GM21423 (cell line): ENCODE data around the gene IFI6.
A peak's percentile ranks its signal among the peaks of the same experiment; 100 is the strongest.
"Not testable (repeated sequence)": the region's sequence is repeated elsewhere in the genome, so short reads cannot be mapped to it uniquely, and the experiment has no call there.

Experiments used
- ATAC-seq: cut with Tn5 transposase; IDR thresholded peaks from one replicate; pipeline ENCODE4 v1.9.1; 2021; ENCODE audit warnings: mild to moderate bottlenecking, moderate library complexity; ENCODE audit not compliant: unreplicated experiment

Gene IFI6

DNA sequence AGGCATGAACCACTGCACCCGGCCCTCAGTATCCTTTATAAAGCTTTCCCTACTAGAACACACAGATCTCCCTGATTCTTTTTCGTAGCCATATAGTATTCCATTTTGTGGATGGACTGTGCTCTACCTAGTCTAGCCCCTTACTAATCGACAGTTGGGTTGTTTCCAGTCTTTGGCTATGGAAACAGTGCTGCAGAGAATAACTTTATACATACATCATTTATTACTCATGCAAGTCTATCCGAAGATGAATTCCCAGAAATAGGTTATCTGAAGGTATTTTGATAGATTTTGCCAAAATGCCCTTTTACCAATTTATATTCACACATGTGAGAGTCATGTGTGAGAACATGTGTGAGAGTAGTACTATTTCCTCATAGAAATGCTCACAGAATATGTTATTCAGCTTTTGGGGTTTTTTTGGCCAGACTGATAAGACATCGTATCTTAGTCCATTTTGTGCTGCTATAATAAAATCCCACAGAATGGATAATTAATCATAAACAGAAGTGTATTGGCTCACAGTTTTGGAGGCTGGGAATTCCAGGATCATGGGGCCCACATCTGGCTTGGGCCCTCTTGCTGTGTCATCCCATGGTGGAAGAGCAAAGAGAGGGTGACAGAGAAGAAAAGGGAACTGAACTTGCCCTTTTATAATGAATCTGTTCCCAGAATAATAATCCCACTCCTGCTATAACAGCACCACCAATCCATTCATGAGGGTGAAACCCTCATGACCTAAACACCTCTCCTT, 19.7 kb downstream of the IFI6 start:
- no peak for ATAC-seq

DNA sequence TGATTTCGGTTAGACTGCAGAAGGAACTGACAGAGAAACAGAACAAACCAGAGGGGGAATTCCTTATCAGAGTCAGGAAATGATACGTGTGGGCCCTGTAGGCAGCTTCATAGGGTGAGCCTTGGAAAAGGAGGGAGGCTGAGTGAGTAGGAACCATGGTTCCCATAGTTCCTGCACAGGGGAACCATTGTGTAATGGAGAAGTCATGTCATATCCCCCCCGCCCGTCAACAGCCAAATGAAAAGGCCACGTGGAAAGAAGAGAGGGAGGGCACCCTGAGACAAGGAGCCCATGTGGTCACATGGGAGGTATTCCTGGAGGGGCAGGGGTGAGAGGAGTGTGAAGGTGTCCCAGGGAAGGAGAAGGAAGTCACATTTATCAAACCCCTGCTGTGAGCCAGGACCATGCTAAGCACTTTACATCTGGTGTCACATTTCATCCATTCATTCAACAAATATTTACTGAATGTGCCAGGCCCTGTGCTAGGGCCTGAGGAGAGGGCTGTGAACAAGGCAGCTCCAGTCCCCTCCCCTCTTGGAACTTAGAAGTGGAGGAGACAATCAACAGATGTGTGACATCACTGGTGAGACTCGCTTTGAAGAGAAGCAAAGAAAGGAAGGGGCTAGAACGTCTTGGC, 21.3 kb downstream of the IFI6 start:
- no peak for ATAC-seq

DNA sequence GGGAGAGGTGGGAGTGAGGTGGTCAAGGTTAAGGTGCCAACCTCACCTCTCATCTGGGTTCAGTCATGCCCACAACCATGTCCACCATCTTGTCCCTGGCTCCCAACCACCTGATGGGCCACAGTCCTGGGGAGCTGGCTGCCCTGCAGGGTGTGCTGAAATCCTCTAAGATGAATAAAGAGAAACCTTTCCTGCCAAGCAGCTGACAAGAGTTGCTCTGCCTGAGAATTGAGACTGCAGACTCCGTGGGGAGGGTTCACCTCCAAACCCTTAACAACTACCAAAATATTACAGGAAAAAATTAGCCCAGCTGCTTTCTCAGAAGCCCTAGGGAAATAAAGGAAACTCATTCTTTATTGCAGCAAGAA, 21.8 kb downstream of the IFI6 start:
- ATAC-seq: no peak

DNA sequence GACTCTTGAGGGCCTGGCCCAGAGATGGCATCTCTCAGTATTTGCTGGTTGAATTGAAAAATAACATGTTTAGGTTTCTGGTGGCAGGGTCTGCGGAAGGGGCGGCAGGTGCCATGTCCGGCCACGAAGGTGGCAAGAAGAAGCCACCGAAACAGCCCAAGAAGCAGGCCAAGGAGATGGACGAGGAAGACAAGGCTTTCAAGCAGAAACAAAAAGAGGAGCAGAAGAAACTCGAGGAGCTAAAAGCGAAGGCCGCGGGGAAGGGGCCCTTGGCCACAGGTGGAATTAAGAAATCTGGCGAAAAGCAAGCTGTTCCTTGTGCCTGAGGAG, 22.7 kb downstream of the IFI6 start:
- no peak for ATAC-seq

DNA sequence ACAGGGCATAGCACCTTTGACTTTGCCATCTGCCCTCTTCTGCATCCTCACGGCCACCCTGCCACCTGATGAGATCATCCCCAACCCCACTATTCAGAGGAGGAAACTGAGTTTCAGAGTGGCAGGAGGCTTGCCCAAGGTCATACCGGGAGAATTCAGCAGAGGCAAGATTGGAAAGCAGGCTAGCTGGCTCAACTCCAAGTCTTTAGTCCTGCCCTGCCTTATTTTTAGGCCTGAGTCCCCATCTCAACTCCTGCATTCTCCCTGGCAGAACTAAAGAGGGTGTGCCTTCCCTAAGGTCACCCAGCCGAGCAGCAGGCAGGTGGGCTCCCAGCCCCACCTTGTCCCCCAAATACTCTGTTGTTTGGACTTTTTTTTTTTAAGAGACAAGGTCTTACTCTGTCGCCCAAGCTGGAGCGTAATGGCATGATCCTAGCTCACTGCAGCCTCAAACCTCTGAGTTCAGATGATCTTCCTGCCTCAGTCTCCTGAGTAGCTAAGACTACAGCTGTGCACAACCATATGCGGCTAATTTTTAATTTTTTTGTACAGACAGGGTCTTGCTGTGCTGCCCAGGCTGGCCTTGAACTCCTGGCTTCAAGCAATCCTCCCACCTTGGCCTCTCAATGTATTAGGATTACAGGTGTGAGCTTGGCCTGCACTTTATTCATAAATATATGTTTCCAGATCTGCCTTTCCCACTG, 23.2 kb downstream of the IFI6 start:
- ATAC-seq: no peak

DNA sequence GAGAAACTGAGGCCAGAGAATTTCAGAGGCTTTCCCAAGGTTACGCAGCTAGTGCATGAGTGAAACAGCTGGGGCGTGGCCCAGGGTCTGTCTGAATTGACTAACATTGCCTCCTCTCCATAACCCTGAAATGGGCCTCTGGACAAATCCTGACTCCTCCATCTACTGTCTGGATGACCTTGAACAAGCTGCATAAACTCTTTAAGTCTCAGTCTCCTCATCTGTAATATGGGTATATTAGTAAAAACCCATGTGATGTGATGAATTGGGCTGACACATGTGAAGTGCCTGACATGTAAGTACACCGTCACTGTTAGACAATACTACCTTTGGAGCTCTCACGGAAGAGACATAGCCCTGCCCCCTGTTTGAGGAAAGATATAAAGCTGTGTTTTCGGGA, 24.7 kb downstream of the IFI6 start:
- no peak for ATAC-seq

DNA sequence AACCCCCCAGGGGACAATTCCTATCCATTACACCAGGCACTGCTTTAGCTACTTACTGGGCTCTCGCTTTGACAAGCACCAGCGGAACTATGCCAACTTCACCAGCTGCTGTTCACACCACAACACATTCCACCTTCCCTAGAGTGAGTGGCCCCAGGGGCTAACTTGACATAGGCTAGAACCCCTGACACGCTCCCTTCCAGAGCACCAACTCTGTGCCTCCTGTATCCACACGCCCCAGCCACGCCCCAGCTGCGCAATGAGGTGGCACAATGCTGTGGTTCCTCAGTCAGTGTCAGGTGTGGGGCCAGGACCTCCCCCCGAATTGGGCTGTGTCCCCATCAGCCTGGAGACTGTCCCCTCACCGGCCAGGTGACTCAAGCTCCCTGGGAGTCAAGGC, 25.3 kb downstream of the IFI6 start:
- no peak for ATAC-seq

DNA sequence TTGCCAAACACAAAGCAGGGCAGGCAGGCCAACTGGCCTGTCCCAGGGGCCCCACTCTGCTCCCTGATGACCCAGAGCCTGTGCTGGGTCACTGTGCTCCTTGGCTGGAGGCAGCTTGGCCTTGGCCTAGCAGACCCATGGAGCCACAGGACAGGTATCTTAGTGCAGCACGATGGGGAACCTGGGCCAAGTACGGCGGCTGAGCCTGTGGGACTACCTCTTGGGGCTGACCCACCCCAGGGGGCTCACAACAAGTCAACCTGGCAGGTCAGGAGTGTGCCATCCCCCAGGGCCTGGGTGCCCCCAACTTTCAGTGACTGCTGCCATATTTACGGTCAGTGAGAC, 26.9 kb downstream of the IFI6 start:
- no peak for ATAC-seq

DNA sequence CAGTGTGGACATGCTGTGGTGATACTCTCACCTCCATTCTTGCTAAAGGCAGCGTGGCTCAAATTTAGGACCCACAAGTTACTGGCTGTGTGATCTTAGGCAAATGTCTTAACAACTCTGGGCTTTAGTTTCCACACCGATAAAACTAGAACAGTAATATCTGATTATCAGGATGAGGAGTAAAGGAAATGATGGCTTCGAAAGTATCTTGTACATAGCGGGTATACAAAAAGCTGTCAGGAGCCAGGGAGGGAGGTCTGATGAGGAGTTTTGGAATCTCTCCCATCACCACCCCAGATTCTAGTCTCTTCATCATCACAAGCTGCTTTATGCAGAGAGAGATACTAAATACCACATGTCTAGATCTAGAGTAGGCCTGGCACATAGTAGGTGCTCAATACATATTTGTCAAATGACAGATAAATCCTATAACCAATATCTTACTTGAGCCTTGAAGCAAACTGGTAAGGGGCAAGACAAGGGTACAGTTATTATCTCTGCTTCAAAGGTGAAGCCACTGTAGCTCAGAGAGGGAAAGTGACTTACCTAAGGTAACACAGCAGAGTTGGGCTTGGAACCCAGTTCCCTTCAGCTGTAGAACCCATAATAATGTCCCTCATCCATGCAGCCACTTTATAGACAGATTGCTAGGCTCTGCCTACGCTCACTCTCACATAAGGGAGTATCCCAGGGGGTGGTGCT, 27.5 kb downstream of the IFI6 start:
- no peak for ATAC-seq

DNA sequence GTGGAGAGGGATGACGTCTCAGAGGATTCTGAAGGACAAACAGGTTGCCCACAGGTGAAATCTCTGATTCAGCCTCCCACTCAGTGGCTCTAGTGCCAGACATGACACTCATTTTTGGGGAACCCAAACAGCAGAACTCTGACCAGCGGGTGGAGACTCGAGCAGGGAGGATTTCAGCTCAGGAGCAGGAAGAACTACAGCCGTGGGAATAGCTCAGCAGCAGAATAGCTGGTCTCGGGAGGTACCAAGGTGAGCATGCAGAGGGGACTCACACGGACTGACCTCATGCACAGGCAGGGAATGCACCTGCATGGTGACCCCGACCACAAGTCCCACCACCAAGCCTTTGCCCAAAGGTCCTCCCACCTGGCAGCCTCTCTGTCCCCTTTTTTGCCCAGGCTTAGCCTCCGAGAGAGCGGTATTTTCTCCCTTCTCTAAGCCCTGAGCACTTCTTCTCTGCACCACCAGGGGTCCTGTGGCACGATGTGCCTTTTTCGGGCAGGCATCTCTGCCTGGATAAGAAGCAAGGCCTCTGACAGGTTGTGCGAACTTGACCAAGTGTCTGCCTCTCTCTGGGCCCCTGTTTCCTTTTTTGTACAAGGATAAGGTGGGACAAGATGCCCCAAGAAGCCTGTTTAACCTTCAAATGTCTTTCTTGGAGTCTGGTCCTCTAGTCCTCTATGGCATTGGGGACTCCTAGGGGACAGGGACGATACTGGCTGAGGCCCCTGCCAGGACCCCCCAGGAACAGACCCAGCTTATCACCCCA, 28.2 kb downstream of the IFI6 start:
- ATAC-seq: peak; percentile 68

DNA sequence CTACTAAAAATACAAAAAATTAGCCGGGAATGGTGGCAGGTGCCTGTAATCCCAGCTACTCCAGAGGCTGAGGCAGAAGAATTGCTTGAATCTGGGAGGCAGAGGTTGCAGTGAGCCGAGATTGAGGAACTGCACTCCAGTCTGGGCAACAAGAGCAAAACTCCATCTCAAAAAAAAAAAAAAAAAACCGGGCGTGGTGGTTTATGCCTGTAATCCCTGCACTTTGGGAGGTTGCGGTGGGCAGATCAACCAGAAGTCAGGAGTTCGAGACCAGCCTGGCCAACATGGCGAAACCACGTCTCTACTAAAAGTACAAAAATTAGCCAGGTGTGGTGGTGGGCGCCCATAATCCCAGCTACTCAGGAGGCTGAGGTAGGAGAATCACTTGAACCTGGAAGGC, 31.5 kb downstream of the IFI6 start:
- ATAC-seq: not testable (repeated sequence)

DNA sequence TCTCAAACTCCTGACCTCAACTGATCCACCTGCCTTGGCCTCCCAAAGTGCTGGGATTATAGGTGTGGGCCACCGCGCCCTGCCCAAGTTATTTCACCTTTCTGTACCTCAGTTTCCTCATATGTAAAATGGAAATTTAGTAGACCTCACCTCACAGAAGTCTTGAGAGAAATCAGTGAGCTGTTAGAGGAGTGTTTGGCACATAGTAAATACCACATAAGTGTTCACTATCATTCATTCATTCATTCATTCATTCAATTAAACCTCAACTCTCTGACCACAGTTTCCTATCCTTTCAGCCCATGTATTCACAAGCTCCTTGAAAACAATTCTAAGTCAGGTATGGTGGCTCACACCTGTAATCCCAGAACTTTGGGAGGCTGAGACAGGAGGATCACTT, 33.2 kb downstream of the IFI6 start:
- ATAC-seq: no peak

DNA sequence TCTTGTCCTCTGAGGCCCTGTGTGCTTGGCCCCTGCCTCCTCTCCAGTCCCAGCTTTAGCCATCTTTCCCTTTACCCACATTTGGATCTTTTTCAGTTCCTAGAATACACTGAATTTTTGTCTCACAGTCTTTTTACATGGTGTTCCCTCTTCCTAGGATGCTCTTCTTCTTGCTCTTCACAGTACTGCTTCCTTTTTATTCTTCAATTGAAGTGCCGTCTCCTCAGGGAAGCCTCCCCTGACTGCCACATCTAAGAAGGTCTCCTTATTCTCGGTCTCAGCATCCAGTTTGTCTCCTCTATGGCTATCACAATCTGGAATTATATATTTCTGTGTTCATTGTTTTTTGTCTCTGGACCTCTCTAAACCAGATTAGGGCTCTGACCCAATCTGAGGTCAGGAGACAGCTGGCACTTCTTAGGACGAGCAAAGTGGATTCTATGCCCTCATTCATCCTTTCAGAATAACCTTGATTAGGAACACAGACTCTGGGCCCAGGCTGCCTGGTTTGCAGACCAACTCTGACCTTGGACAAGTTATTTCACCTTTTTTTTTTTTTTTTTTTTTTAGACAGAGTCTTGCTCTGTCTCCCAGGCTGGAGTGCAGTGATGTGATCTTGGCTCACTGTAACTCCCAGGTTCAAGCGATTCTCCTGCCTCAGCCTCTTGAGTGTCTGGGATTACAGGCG, 33.8 kb downstream of the IFI6 start:
- ATAC-seq: no peak

DNA sequence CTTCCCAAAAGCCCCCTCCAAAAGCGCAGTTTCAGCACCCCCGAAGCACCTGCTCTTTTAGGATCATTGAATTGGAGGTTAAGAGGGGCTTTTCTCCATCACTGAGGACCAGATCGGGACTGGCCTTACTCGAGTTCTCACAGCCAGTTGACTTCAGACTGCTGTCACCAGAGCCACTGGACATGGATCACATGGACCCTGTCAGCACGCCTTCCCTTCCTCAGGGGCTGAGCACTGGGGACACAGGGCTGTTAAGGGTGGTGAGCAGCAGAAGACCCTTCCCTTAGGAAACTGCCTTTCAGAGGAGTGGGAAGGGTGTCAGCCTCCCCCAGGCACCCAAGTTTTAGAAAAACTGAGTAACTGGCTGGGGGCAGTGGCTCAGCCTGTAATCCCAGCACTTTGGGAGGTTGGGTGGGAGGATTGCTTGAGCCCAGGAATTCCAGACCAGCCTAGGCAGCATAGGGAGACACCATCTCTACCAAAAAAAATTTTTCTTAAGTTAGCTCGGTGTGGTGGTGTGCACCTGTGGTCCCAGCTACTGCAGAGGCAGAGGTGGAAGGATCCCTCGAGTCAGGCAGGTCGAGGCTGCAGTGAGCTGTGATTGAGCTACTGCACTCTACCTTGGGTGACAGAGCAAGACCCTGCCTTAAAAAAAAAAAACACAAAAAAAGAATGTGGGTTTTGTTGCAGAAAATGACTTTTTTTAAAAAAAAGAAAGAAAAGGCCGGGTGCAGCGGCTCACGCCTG, 36.4 kb downstream of the IFI6 start:
- no peak for ATAC-seq

DNA sequence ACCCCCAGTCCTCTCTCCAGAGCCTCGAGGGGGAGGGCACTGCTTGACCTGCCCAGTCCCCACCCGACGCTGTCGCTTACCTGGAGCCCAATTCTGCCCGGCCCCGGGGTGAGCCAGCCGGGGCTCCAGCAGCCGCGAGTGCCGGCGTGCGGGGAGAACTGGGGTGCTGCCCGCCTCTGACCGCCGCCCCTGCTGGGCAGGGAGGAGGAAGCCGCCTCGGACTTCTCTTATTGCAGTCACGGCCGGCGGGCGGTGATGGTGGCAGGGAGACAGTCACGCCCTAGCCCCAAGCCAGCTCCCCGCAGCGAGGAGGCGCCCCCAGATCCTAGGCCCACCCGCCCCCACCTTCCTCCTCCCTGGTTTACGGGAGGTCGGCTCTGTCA, 37.0 kb downstream of the IFI6 start, which contains the start of gene FGR:
Gene FGR, minus strand, starts transcription at position 201 of the 383 bp plus-strand sequence. CDS start 11,269 bp downstream, outside the sequence.
- ATAC-seq: no peak

DNA sequence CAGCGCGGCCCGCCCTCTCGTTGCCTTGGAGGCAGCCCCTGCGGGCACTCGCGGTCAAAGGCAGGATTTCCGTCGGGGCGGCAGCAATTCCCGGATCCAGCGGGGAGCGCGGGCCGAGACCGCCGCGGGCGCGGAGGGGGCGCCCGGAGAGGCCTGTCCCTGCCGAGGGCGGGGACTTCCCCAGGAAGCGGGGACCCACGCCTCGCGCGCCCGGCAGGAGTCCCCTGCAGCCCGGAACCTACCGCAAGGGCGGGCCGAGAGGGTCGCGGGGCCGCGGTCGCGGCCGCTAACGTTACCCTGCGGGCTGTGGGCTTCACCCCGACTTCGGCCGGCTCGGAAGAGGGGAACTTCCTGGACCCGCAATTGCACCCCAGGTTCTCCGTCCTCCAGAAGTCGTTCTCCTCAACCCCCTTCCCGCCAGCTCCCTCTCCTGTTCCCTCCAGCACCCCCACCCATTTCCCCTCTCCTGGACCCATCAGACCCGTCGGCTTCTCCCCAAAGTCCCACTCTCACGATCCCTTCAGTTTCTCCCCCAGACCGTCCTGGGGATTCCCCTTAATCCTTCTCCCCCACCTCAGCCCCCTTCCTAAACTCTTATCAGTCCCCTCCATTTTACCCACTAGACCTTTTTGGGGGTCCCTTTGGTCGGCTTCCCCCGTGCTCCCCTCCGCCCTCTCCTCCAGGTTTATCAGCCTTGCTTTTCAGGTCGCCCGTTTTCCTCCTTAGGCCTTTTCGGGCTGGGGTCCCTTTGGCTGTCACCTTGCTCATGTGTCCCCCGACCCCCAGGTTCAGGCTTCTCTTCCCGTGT, 37.6 kb downstream of the IFI6 start:
- no peak for ATAC-seq

DNA sequence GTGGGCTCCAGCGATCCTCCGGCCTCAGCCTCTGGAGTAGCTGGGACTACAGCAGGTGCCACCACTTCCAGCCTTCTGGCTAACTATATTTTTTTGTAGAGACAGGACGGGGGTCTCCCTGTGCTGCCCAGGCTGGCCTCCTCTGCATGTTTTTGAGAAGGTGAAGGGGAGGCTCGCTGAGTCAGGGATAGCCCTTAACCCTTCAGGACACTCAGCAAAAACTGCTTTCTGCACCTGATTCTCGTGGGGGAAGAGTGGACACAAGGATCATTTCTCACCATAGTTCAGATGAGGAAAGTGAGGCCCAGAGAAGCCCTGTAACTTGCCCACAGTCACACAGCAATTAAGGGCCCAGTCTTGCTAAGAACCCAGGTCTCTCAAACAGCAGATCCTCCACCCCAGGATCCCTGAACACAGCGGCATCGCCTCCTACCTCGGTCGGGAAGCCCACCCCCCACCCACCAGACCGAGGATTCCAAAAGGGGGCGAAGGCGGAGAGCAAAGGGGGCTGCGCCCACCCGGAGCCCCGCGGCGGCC, 38.3 kb downstream of the IFI6 start:
- no peak for ATAC-seq

DNA sequence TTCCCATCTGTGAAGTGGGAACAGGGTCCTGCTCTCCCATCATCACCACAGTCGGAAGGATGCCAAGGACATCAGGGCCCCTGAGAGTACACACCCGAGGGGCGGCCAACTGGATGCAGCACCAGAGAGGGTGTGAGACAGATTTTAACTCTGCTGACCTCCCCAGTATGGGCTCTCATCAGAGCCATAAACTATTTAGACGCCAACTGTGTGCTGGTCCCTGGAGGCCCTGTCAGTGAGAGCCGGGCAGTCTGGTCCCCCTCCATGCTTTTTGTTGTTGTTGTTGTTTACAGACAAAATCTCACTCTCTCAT, 38.7 kb downstream of the IFI6 start:
- ATAC-seq: no peak
